ENCODE measurements around the gene GXYLT1. TPM values are rescaled to one million over a fixed set of nuclear protein-coding genes. Genes with fewer than 3 reads are reported as not detected.

Gene GXYLT1
- total RNA-seq, 1 experiment from 2014 or later = 28.1 TPM

- no peak overlapping the region for H3K4me3 Mint-ChIP-seq (ENCODE audit: unreplicated experiment)
- Histone ChIP-seq H3K36me3 (ENCODE audit: control insufficient read depth, insufficient read depth, low read length) (no peaks in the 10 kb centered on the region), H3K9me3 (no peaks in the 10 kb centered on the region), H3K4me3 (ENCODE audit: low read depth, low read length) (no peak overlapping the region), H3K27me3 (replicated peaks; ENCODE audit: control insufficient read depth, insufficient read depth, low read length) (no peaks in the 10 kb centered on the region), H3K4me1 (no peaks in the 10 kb centered on the region)
- H3K27me3 Mint-ChIP-seq (ENCODE audit: insufficient read depth, unreplicated experiment) = no peaks in the 10 kb centered on the region
- no peaks in the 10 kb centered on the region for H3K9me3 Mint-ChIP-seq (ENCODE audit: unreplicated experiment)
- intact Hi-C loops (cut with micrococcal nuclease; ENCODE audit: unreplicated experiment) = no loop called here
- H3K4me1 Mint-ChIP-seq (ENCODE audit: low read depth, unreplicated experiment) = no peaks in the 10 kb centered on the region
- ChIA-PET CTCF (no interaction called here), POLR2A (no interaction called here)
- no peak for DNase-seq
- H3K27ac Mint-ChIP-seq (ENCODE audit: unreplicated experiment) = no peak overlapping the region
- peaks cover 34% of the 10 kb centered on the region for H3K36me3 Mint-ChIP-seq (ENCODE audit: insufficient read depth, unreplicated experiment)
- no TSS peak for BruUV-seq (replicated peaks)
- TF ChIP-seq, protein P1, sequence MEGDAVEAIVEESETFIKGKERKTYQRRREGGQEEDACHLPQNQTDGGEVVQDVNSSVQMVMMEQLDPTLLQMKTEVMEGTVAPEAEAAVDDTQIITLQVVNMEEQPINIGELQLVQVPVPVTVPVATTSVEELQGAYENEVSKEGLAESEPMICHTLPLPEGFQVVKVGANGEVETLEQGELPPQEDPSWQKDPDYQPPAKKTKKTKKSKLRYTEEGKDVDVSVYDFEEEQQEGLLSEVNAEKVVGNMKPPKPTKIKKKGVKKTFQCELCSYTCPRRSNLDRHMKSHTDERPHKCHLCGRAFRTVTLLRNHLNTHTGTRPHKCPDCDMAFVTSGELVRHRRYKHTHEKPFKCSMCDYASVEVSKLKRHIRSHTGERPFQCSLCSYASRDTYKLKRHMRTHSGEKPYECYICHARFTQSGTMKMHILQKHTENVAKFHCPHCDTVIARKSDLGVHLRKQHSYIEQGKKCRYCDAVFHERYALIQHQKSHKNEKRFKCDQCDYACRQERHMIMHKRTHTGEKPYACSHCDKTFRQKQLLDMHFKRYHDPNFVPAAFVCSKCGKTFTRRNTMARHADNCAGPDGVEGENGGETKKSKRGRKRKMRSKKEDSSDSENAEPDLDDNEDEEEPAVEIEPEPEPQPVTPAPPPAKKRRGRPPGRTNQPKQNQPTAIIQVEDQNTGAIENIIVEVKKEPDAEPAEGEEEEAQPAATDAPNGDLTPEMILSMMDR (IDR thresholded peaks at IDR 0.05; ENCODE audit: insufficient read depth in 1 of 2, low read depth in 1 of 2, low read length in 1 of 2, severe bottlenecking in 1 of 2, unreplicated experiment in 1 of 2) = no peak
Measured at GRCh38 chr12:42094277-42094676, 50.4 kb downstream of the GXYLT1 start.

GRCh38 chr12:42091769-42092168 is 52.9 kb downstream of the GXYLT1 start:
- Mint-ChIP-seq H3K9me3 (ENCODE audit: unreplicated experiment) (no peaks in the 10 kb centered on the region), H3K27me3 (ENCODE audit: insufficient read depth, unreplicated experiment) (no peaks in the 10 kb centered on the region), H3K4me1 (ENCODE audit: low read depth, unreplicated experiment) (no peaks in the 10 kb centered on the region), H3K36me3 (ENCODE audit: insufficient read depth, unreplicated experiment) (peaks cover 21% of the 10 kb centered on the region), H3K4me3 (ENCODE audit: unreplicated experiment) (no peak overlapping the region), H3K27ac (ENCODE audit: unreplicated experiment) (no peak overlapping the region)
- intact Hi-C loops (cut with micrococcal nuclease; ENCODE audit: unreplicated experiment) = no loop called here
- Histone ChIP-seq H3K9me3 (no peaks in the 10 kb centered on the region), H3K27me3 (replicated peaks; ENCODE audit: control insufficient read depth, insufficient read depth, low read length) (no peaks in the 10 kb centered on the region), H3K4me1 (no peaks in the 10 kb centered on the region), H3K36me3 (ENCODE audit: control insufficient read depth, insufficient read depth, low read length) (no peaks in the 10 kb centered on the region), H3K4me3 (ENCODE audit: low read depth, low read length) (no peak overlapping the region)
- ChIA-PET POLR2A (no interaction called here), CTCF (no interaction called here)
- TF ChIP-seq, protein P1 (IDR thresholded peaks at IDR 0.05; ENCODE audit: insufficient read depth in 1 of 2, low read depth in 1 of 2, low read length in 1 of 2, severe bottlenecking in 1 of 2, unreplicated experiment in 1 of 2) = no peak
- no peak for DNase-seq
- no TSS peak for BruUV-seq (replicated peaks)

GRCh38 chr12:42090899-42091298 is 53.8 kb downstream of the GXYLT1 start:
- H3K36me3 ChIP-seq (ENCODE audit: control insufficient read depth, insufficient read depth, low read length) = no peaks in the 10 kb centered on the region
- ChIA-PET CTCF (no interaction called here), POLR2A (no interaction called here)
- H3K27me3 ChIP-seq (replicated peaks; ENCODE audit: control insufficient read depth, insufficient read depth, low read length) = no peaks in the 10 kb centered on the region
- Mint-ChIP-seq H3K27me3 (ENCODE audit: insufficient read depth, unreplicated experiment) (no peaks in the 10 kb centered on the region), H3K9me3 (ENCODE audit: unreplicated experiment) (no peaks in the 10 kb centered on the region), H3K36me3 (ENCODE audit: insufficient read depth, unreplicated experiment) (peaks cover 13% of the 10 kb centered on the region), H3K4me1 (ENCODE audit: low read depth, unreplicated experiment) (no peaks in the 10 kb centered on the region), H3K27ac (ENCODE audit: unreplicated experiment) (no peak overlapping the region), H3K4me3 (ENCODE audit: unreplicated experiment) (no peak overlapping the region)
- intact Hi-C loops (cut with micrococcal nuclease; ENCODE audit: unreplicated experiment) = no loop called here
- no peak overlapping the region for H3K4me3 ChIP-seq (ENCODE audit: low read depth, low read length)
- DNase-seq = no peak
- TF ChIP-seq, protein P1 (IDR thresholded peaks at IDR 0.05; ENCODE audit: insufficient read depth in 1 of 2, low read depth in 1 of 2, low read length in 1 of 2, severe bottlenecking in 1 of 2, unreplicated experiment in 1 of 2) = no peak
- no TSS peak for BruUV-seq (replicated peaks)
- H3K4me1 ChIP-seq = no peaks in the 10 kb centered on the region
- H3K9me3 ChIP-seq = no peaks in the 10 kb centered on the region

Measured in Caco-2 (cell line).